WTC11 (cell line): Measurements from ENCODE around the gene MED12L. TPM values are rescaled to one million over a fixed set of nuclear protein-coding genes. Genes with fewer than 3 reads are reported as not detected.

Experiments
- ATAC-seq: fragments of 200-7000 bp; cut with Tn5 transposase; 2 replicates; pipeline ENCODE4 v1.10.0; 2021; ENCODE audit warnings: mild to moderate bottlenecking, moderate library complexity
- CTCF ChIA-PET: fragments of 300-600 bp; sonication (Branson Sonifier 250); formaldehyde crosslinking; loops from one replicate; lab custom pipeline; 2021; ENCODE audit warnings: antibody characterized with exemption; lab: Charles Lee
- POLR2A ChIA-PET: fragments of 350-600 bp; sonication (Branson Sonifier 250); formaldehyde crosslinking; loops from one replicate; lab custom pipeline; 2021; ENCODE audit warnings: antibody characterized with exemption; lab: Charles Lee
- DNase-seq: peaks from one replicate; pipeline ENCODE4 v3.0.0; 2021; ENCODE audit warnings: low spot score
- H3K27ac Mint-ChIP-seq: 2 replicates; pipeline ENCODE4 v1.8.0; 2021; ENCODE audit warnings: mixed read lengths
- H3K27me3 Mint-ChIP-seq: 2 replicates; pipeline ENCODE4 v1.8.0; 2021; ENCODE audit warnings: low read depth, mild to moderate bottlenecking, moderate library complexity, mixed read lengths
- H3K36me3 Mint-ChIP-seq: 2 replicates; pipeline ENCODE4 v1.8.0; 2021; ENCODE audit warnings: mixed read lengths
- H3K4me1 Mint-ChIP-seq: 2 replicates; pipeline ENCODE4 v1.8.0; 2022; ENCODE audit warnings: mixed read lengths
- H3K4me3 Mint-ChIP-seq: 2 replicates; pipeline ENCODE4 v1.8.0; 2021; ENCODE audit warnings: mild to moderate bottlenecking, moderate library complexity, mixed read lengths
- H3K9me3 Mint-ChIP-seq: 2 replicates; pipeline ENCODE4 v1.8.0; 2021; ENCODE audit warnings: mixed read lengths
- EMX1 ChIP-seq: fragments of 250-450 bp; sonication (Bioruptor Pico); IDR thresholded peaks from 2 replicates; pipeline ENCODE4 v1.8.0; 2021; ENCODE audit warnings: mild to moderate bottlenecking
- JUN ChIP-seq: sonication (generic); formaldehyde crosslinking; IDR thresholded peaks from 2 replicates; pipeline ENCODE4 v1.8.0; 2023; ENCODE audit warnings: mild to moderate bottlenecking, missing genetic modification reagents
- MXD4 ChIP-seq: fragments of 250-450 bp; sonication (Bioruptor Pico); IDR thresholded peaks from 2 replicates; pipeline ENCODE4 v1.8.0; 2021; ENCODE audit warnings: mild to moderate bottlenecking, moderate library complexity, borderline replicate concordance
- SOX15 ChIP-seq: fragments of 250-450 bp; sonication (Bioruptor Pico); IDR thresholded peaks from 2 replicates; pipeline ENCODE4 v1.9.0; 2021; ENCODE audit warnings: mild to moderate bottlenecking
- TCF7 ChIP-seq: sonication (generic); formaldehyde crosslinking; IDR thresholded peaks from 2 replicates; pipeline ENCODE4 v1.8.0; 2022; ENCODE audit warnings: mild to moderate bottlenecking, low read depth, missing genetic modification reagents, moderate library complexity
- TP53 ChIP-seq: sonication (generic); formaldehyde crosslinking; IDR thresholded peaks from 2 replicates; pipeline ENCODE4 v1.8.1; 2023; ENCODE audit warnings: mild to moderate bottlenecking, missing genetic modification reagents
- ZNF263 ChIP-seq: sonication (generic); formaldehyde crosslinking; IDR thresholded peaks from 2 replicates; pipeline ENCODE4 v1.8.1; 2022; ENCODE audit warnings: low read depth, mild to moderate bottlenecking, moderate library complexity, missing genetic modification reagents
- ZNF423 ChIP-seq: fragments of 250-450 bp; sonication (Bioruptor Pico); IDR thresholded peaks from 2 replicates; pipeline ENCODE4 v2.1.2; 2022; ENCODE audit warnings: mild to moderate bottlenecking, moderate library complexity
- total RNA-seq: library from RNA; stranded (reverse); gene quantifications from 3 replicates; pipeline ENCODE4 v1.2.3, GENCODE V29; 2021
- TF ChIP-seq, protein P1 (sequence below): sonication (generic); formaldehyde crosslinking; IDR thresholded peaks from 2 replicates; pipeline ENCODE4 v1.8.0; 2022; ENCODE audit warnings: mild to moderate bottlenecking, missing genetic modification reagents
- TF ChIP-seq, protein P2 (sequence below): sonication (generic); formaldehyde crosslinking; IDR thresholded peaks from 2 replicates; pipeline ENCODE4 v1.8.1; 2022; ENCODE audit warnings: low read depth, mild to moderate bottlenecking, moderate library complexity, missing genetic modification reagents, borderline replicate concordance
- TF ChIP-seq, protein P3 (sequence below): sonication (generic); formaldehyde crosslinking; IDR thresholded peaks from 2 replicates; pipeline ENCODE4 v1.8.1; 2022; ENCODE audit warnings: missing genetic modification reagents, borderline replicate concordance
- TF ChIP-seq, protein P4 (sequence below): sonication (generic); formaldehyde crosslinking; IDR thresholded peaks from 2 replicates; pipeline ENCODE4 v1.8.0; 2023; ENCODE audit warnings: missing genetic modification reagents, mild to moderate bottlenecking, borderline replicate concordance
- TF ChIP-seq, protein P5 (sequence below): sonication (generic); formaldehyde crosslinking; IDR thresholded peaks from 2 replicates; pipeline ENCODE4 v1.8.1; 2022; ENCODE audit warnings: mild to moderate bottlenecking, moderate library complexity, missing genetic modification reagents
- TF ChIP-seq, protein P6 (sequence below): sonication (generic); formaldehyde crosslinking; IDR thresholded peaks from 2 replicates; pipeline ENCODE4 v1.8.1; 2023; ENCODE audit warnings: mild to moderate bottlenecking, missing genetic modification reagents
- TF ChIP-seq, protein P7 (sequence below): sonication (generic); formaldehyde crosslinking; IDR thresholded peaks from 2 replicates; pipeline ENCODE4 v1.8.1; 2023; ENCODE audit warnings: mild to moderate bottlenecking, missing genetic modification reagents, moderate library complexity

The MED12L gene
- total RNA-seq, 1 experiment from 2014 or later = 27.4 TPM

DNA sequence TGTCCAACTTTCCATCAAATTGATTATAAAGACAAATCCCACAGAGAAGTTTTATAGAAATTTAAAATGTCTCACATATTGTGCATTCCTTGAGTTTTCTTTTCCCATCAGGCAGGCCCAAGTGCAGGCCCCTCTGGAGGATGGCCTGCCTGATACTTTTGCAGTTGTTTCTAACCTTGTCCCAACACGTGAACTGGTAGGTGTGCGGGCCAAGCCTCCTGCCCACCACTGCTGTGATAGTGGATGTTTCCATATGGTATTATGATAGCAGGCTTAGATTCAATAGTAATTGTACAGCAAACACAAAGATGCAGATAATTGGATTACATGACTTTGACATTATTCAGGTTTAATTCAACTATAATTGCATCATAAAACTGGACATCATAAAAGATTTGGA lies 297.6 kb downstream of the MED12L start:
- POLR2A ChIA-PET = no interaction called here
- CTCF ChIA-PET = no interaction called here
- H3K9me3 Mint-ChIP-seq = no peaks in the 10 kb centered on the region
- peaks cover 25% of the 10 kb centered on the region for H3K36me3 Mint-ChIP-seq
- no peak for DNase-seq
- H3K27ac Mint-ChIP-seq = no peak overlapping the region
- TF ChIP-seq SOX15 (CRISPR knock-in tag) (no peak), TCF7 (CRISPR knock-in tag) (no peak)
- TF ChIP-seq, all 79 proteins: peak for 0
- ATAC-seq = no peak
- Mint-ChIP-seq H3K4me3 (no peak overlapping the region), H3K4me1 (peaks cover 5% of the 10 kb centered on the region), H3K27me3 (no peaks in the 10 kb centered on the region)

DNA sequence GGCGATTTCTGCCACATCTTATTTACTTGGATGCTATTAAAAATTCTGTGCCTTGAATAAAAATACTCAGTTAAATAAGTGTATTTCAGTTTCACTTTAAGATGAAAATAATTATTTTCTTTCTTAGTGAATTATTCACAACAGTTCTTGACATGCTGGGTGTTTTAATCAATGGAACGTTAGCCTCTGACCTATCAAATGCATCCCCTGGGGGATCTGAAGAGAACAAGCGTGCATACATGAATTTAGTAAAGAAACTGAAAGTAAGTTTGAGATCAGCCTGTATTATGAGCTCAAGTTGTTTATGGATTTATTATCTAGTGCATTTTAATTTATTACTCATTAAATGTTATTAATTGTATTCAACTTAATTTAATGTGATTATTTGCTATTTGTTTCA lies 298.5 kb downstream of the MED12L start:
- POLR2A ChIA-PET = no interaction called here
- CTCF ChIA-PET = no interaction called here
- TF ChIP-seq ZNF263 (CRISPR knock-in tag) (no peak), EMX1 (CRISPR knock-in tag) (no peak)
- TF ChIP-seq, protein P1, sequence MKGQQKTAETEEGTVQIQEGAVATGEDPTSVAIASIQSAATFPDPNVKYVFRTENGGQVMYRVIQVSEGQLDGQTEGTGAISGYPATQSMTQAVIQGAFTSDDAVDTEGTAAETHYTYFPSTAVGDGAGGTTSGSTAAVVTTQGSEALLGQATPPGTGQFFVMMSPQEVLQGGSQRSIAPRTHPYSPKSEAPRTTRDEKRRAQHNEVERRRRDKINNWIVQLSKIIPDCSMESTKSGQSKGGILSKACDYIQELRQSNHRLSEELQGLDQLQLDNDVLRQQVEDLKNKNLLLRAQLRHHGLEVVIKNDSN = no peak
- TF ChIP-seq, protein P2, sequence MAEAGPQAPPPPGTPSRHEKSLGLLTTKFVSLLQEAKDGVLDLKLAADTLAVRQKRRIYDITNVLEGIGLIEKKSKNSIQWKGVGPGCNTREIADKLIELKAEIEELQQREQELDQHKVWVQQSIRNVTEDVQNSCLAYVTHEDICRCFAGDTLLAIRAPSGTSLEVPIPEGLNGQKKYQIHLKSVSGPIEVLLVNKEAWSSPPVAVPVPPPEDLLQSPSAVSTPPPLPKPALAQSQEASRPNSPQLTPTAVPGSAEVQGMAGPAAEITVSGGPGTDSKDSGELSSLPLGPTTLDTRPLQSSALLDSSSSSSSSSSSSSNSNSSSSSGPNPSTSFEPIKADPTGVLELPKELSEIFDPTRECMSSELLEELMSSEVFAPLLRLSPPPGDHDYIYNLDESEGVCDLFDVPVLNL (CRISPR knock-in tag) = no peak
- TF ChIP-seq, protein P3, sequence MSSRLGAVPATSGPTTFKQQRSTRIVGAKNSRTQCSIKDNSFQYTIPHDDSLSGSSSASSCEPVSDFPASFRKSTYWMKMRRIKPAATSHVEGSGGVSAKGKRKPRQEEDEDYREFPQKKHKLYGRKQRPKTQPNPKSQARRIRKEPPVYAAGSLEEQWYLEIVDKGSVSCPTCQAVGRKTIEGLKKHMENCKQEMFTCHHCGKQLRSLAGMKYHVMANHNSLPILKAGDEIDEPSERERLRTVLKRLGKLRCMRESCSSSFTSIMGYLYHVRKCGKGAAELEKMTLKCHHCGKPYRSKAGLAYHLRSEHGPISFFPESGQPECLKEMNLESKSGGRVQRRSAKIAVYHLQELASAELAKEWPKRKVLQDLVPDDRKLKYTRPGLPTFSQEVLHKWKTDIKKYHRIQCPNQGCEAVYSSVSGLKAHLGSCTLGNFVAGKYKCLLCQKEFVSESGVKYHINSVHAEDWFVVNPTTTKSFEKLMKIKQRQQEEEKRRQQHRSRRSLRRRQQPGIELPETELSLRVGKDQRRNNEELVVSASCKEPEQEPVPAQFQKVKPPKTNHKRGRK (CRISPR knock-in tag) = no peak
- TF ChIP-seq, protein P4, sequence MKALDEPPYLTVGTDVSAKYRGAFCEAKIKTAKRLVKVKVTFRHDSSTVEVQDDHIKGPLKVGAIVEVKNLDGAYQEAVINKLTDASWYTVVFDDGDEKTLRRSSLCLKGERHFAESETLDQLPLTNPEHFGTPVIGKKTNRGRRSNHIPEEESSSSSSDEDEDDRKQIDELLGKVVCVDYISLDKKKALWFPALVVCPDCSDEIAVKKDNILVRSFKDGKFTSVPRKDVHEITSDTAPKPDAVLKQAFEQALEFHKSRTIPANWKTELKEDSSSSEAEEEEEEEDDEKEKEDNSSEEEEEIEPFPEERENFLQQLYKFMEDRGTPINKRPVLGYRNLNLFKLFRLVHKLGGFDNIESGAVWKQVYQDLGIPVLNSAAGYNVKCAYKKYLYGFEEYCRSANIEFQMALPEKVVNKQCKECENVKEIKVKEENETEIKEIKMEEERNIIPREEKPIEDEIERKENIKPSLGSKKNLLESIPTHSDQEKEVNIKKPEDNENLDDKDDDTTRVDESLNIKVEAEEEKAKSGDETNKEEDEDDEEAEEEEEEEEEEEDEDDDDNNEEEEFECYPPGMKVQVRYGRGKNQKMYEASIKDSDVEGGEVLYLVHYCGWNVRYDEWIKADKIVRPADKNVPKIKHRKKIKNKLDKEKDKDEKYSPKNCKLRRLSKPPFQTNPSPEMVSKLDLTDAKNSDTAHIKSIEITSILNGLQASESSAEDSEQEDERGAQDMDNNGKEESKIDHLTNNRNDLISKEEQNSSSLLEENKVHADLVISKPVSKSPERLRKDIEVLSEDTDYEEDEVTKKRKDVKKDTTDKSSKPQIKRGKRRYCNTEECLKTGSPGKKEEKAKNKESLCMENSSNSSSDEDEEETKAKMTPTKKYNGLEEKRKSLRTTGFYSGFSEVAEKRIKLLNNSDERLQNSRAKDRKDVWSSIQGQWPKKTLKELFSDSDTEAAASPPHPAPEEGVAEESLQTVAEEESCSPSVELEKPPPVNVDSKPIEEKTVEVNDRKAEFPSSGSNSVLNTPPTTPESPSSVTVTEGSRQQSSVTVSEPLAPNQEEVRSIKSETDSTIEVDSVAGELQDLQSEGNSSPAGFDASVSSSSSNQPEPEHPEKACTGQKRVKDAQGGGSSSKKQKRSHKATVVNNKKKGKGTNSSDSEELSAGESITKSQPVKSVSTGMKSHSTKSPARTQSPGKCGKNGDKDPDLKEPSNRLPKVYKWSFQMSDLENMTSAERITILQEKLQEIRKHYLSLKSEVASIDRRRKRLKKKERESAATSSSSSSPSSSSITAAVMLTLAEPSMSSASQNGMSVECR = no peak
- Mint-ChIP-seq H3K4me3 (no peak overlapping the region), H3K9me3 (no peaks in the 10 kb centered on the region), H3K27ac (no peak overlapping the region), H3K36me3 (peaks cover 25% of the 10 kb centered on the region), H3K4me1 (peaks cover 5% of the 10 kb centered on the region), H3K27me3 (no peaks in the 10 kb centered on the region)
- ATAC-seq (no peak), DNase-seq (no peak)

DNA sequence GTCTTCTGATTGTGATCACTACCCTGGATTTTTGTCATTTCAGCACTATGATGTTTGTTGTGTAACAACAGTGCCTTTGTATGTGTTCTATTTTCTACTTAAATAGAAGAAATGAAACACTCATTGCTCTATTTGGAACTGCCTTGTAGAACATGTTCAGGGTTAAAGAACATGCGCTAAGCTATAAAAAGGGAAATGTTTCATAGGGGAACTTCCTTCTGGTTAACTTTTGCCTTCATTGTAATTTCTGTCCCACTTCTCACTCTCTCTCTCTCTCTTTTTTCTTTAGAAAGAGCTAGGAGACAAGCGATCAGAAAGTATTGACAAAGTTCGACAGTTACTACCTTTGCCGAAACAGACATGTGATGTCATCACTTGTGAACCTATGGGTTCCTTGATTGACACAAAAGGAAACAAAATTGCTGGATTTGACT lies 299.3 kb downstream of the MED12L start, which contains the start of gene P2RY12:
Gene P2RY12 (minus strand): TSS at position 13 of the 434 bp plus-strand sequence. CDS start 45,908 bp downstream, outside the sequence.
- ATAC-seq (no peak), DNase-seq (no peak)
- Mint-ChIP-seq H3K4me3 (no peak within 1 kb of the TSS), H3K27me3 (no peaks in the 10 kb centered on the region), H3K9me3 (no peaks in the 10 kb centered on the region), H3K4me1 (peaks cover 8% of the 10 kb centered on the region), H3K36me3 (peaks cover 33% of the 10 kb centered on the region), H3K27ac (no peak within 1 kb of the TSS)
- ChIA-PET CTCF (no interaction called here), POLR2A (no interaction called here)
- TF ChIP-seq JUN (CRISPR knock-in tag) = no peak
- no peak for TF ChIP-seq TP53 (CRISPR knock-in tag)
- TF ChIP-seq EMX1 (CRISPR knock-in tag) = no peak
- TF ChIP-seq, protein P5, sequence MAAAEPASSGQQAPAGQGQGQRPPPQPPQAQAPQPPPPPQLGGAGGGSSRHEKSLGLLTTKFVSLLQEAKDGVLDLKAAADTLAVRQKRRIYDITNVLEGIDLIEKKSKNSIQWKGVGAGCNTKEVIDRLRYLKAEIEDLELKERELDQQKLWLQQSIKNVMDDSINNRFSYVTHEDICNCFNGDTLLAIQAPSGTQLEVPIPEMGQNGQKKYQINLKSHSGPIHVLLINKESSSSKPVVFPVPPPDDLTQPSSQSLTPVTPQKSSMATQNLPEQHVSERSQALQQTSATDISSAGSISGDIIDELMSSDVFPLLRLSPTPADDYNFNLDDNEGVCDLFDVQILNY (CRISPR knock-in tag) = no peak
- no peak for TF ChIP-seq MXD4 (CRISPR knock-in tag)
- TF ChIP-seq, protein P6, sequence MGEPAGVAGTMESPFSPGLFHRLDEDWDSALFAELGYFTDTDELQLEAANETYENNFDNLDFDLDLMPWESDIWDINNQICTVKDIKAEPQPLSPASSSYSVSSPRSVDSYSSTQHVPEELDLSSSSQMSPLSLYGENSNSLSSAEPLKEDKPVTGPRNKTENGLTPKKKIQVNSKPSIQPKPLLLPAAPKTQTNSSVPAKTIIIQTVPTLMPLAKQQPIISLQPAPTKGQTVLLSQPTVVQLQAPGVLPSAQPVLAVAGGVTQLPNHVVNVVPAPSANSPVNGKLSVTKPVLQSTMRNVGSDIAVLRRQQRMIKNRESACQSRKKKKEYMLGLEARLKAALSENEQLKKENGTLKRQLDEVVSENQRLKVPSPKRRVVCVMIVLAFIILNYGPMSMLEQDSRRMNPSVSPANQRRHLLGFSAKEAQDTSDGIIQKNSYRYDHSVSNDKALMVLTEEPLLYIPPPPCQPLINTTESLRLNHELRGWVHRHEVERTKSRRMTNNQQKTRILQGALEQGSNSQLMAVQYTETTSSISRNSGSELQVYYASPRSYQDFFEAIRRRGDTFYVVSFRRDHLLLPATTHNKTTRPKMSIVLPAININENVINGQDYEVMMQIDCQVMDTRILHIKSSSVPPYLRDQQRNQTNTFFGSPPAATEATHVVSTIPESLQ (CRISPR knock-in tag) = no peak
- TF ChIP-seq ZNF423 = no peak
- TF ChIP-seq, protein P3 (CRISPR knock-in tag) = no peak
- TF ChIP-seq, protein P7, sequence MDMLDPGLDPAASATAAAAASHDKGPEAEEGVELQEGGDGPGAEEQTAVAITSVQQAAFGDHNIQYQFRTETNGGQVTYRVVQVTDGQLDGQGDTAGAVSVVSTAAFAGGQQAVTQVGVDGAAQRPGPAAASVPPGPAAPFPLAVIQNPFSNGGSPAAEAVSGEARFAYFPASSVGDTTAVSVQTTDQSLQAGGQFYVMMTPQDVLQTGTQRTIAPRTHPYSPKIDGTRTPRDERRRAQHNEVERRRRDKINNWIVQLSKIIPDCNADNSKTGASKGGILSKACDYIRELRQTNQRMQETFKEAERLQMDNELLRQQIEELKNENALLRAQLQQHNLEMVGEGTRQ = no peak
- no peak for TF ChIP-seq SOX15 (CRISPR knock-in tag)
